ACC112 (cell line): ENCODE results near the gene POC1A.

Experiments
- H2AFZ ChIP-seq: fragments of 200-600 bp; sonication (generic); one replicate; pipeline ENCODE4 v1.6.0; 2017; ENCODE audit warnings: antibody characterized with exemption, low read length; ENCODE audit not compliant: unreplicated experiment
- H3K27ac ChIP-seq: fragments of 200-600 bp; sonication (generic); 2 replicates; pipeline ENCODE4 v1.5.1; 2014; ENCODE audit warnings: low read depth, mild to moderate bottlenecking, antibody characterized with exemption, low read length, moderate library complexity
- H3K27me3 ChIP-seq: fragments of 200-600 bp; sonication (generic); 2 replicates; pipeline ENCODE4 v1.6.1; 2014; ENCODE audit warnings: mild to moderate bottlenecking, antibody characterized with exemption, low read length, moderate library complexity, mixed read lengths; ENCODE audit not compliant: insufficient read depth
- H3K36me3 ChIP-seq: fragments of 200-600 bp; sonication (generic); 2 replicates; pipeline ENCODE4 v1.6.1; 2016; ENCODE audit warnings: mild to moderate bottlenecking, antibody characterized with exemption, low read length, moderate library complexity, mixed read lengths; ENCODE audit not compliant: insufficient read depth
- H3K4me1 ChIP-seq: fragments of 200-600 bp; sonication (generic); one replicate; pipeline ENCODE4 v1.6.1; 2016; ENCODE audit warnings: low read length, mixed read lengths; ENCODE audit not compliant: insufficient read depth, unreplicated experiment, control insufficient read depth
- H3K4me3 ChIP-seq: fragments of 200-600 bp; sonication (generic); 2 replicates; pipeline ENCODE4 v1.5.1; 2014; ENCODE audit warnings: mild to moderate bottlenecking, low read depth, low read length
- H3K79me2 ChIP-seq: fragments of 200-600 bp; sonication (generic); one replicate; pipeline ENCODE4 v1.6.0; 2016; ENCODE audit warnings: low read length; ENCODE audit not compliant: control insufficient read depth, unreplicated experiment, insufficient read depth

The POC1A gene

DNA sequence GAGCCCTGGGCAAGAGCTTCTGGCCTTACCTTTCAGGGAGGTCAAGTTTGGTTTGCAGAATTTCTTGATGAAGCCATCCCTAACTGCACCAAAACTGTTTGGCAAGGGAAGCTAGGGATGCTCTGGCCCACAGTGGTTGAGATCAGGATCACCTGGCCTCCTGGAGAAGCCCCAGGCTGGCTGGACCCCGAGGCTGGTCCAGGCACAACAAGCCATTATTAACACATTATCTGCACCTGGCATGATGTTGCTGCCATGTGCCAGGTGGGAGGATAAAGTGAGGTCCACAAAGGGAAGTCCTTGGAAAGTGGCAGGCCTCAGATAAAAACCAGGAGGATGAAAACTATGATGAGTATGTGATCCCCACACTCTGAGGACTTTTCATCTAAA lies 62.0 kb downstream of the POC1A start:
- Histone ChIP-seq H3K79me2 (no peaks in the 10 kb centered on the region), H3K27ac (no peak overlapping the region), H3K27me3 (no peaks in the 10 kb centered on the region), H3K4me1 (peaks cover 62% of the 10 kb centered on the region), H3K36me3 (no peaks in the 10 kb centered on the region), H2AFZ (no peak overlapping the region), H3K4me3 (no peak overlapping the region)

DNA sequence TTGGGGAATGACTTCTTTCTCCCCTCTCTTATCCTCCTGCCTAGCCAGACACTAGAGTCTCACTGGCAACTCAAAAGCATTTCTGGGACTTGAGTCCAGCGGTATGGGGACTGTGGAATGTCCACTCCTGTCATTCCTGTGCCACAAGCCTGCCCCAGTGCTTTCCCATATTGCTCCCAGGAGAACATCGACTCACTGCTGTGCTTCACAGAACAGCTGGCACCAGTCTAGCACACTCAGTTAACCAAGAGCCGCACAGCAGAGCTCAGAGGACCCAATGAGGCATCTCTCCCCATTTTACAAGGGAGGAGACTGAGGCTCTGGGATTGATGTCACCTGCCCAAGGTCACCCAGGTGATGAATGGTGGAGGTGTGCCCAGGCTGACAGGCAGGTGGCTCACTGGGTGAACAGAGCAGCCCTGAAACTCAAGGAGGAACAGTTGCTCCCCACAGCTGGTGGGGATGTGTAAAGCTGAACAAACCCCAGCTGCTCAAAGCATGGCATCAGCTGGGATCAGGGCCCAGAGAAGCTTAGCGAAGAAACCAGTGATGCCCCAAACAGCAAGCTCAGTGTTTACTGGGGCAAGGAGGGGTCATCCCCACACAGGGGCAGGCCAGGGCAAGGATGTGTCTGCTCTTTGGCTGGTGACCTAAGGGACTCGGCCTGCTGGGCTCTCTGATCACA lies 62.5 kb downstream of the POC1A start:
- H3K36me3 ChIP-seq, result no peaks in the 10 kb centered on the region
- H3K4me3 ChIP-seq, result no peak overlapping the region
- peaks cover 67% of the 10 kb centered on the region for H3K4me1 ChIP-seq
- H3K27me3 ChIP-seq, result no peaks in the 10 kb centered on the region
- H2AFZ ChIP-seq, result no peak overlapping the region
- no peaks in the 10 kb centered on the region for H3K79me2 ChIP-seq
- H3K27ac ChIP-seq, result peak overlapping the region; percentile 80; the same call in 1 of the 2 replicates

- Histone ChIP-seq H3K27ac (peak overlapping the region; percentile 80), H3K4me3 (no peak overlapping the region), H3K4me1 (peaks cover 68% of the 10 kb centered on the region), H3K36me3 (no peaks in the 10 kb centered on the region), H2AFZ (no peak overlapping the region), H3K27me3 (no peaks in the 10 kb centered on the region), H3K79me2 (no peaks in the 10 kb centered on the region)
Measured at GRCh38 chr3:52090933-52091468, 63.2 kb downstream of the POC1A start.

DNA sequence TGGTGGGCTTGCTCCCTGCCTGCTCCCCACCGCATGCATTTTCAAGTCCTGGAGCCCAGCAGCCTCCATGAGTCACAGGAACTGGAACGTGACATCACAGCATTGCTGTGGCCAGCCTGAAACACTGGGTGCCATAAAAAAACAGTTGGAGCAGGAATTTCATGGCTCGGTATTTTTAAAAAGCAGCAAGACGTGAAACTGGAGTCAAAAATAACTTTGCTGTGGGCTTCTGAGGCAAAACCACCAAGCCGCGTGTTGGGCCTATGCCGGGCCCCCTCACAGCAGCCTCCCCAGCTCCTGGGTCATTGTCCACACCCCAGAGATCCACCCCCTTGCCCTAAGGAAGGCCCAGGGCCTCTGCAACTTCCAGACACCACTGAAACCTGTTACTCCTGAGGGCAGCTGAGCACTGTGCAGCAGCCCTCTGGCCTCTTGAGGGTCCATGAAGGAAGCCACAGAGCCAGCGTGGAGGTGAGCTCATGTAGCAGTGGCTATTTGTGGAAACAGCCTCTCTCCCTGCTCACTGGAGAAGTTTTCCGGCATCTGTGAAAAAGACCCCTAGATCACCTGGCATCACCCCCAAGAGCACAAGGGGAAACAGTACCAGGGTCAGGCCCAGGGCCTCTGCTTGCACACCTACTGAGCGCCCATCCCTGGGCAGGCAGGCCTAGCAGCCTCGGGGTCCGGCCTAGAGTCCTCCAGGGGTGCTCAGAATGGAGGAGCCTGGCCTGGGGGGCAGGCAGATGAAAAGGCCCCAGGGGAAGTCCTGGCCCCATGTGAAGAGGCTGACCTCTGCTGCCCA lies 63.9 kb downstream of the POC1A start:
- H3K4me3 ChIP-seq, result no peak overlapping the region
- peak overlapping the region; percentile 80 for H3K27ac ChIP-seq
- H3K27me3 ChIP-seq, result no peaks in the 10 kb centered on the region
- peaks cover 68% of the 10 kb centered on the region for H3K4me1 ChIP-seq
- H3K36me3 ChIP-seq, result no peaks in the 10 kb centered on the region
- no peaks in the 10 kb centered on the region for H3K79me2 ChIP-seq
- peak overlapping the region; percentile 7 for H2AFZ ChIP-seq

- H3K36me3 ChIP-seq, result no peaks in the 10 kb centered on the region
- no peak overlapping the region for H2AFZ ChIP-seq
- H3K27me3 ChIP-seq, result no peaks in the 10 kb centered on the region
- H3K27ac ChIP-seq, result peak overlapping the region; percentile 80
- H3K4me3 ChIP-seq, result no peak overlapping the region
- H3K79me2 ChIP-seq, result no peaks in the 10 kb centered on the region
- H3K4me1 ChIP-seq, result peaks cover 68% of the 10 kb centered on the region
Measured at GRCh38 chr3:52089691-52090090, 64.5 kb downstream of the POC1A start.

DNA sequence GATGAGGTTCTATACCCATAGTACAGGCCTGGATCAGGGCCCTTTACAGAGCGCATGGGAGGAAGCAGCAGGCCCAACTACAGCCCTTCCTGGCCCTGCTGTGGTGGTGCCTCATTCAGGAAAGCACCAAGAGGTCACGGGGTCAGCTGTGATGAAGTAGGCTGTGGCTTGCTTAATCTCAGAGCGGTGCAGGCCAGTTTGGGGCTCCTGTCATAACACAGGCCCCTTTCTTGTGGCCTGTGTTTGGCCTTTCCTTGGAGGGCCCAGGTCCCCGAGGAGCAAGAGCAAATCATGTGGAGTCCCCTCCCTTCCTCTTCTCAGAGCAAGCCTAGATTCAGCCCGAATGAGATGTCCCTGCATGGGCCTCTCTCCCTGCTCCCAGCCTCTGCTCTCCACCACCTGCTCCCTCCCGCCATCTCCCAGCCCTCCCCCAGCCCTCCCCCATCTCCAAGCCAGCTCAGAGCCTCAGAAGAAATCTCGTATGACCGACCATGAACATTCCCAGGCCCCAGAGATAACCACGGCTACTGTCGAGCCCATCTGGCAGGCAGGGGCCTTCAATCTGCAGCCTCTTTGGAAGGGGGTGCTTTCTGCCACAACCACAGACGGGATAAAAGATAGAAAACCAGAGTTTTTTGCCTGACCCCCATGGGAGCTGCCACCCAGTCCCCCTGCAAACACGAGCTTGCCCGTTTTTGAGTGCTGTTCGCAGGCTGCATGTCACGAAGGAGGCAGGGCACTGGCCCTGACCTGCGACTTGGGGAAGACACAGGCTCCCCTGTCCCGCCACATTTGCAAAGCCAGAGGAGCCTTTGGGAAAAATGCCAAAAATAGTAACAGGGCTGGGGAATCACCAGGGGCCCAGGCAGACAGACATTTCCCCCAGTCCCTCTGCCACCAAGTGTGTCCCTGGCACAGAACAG lies 65.5 kb downstream of the POC1A start:
- Histone ChIP-seq H3K4me3 (no peak overlapping the region), H3K27me3 (no peaks in the 10 kb centered on the region), H3K36me3 (no peaks in the 10 kb centered on the region), H3K4me1 (peaks cover 63% of the 10 kb centered on the region), H3K27ac (peak overlapping the region; percentile 80), H2AFZ (peak overlapping the region; percentile 41), H3K79me2 (no peaks in the 10 kb centered on the region)

DNA sequence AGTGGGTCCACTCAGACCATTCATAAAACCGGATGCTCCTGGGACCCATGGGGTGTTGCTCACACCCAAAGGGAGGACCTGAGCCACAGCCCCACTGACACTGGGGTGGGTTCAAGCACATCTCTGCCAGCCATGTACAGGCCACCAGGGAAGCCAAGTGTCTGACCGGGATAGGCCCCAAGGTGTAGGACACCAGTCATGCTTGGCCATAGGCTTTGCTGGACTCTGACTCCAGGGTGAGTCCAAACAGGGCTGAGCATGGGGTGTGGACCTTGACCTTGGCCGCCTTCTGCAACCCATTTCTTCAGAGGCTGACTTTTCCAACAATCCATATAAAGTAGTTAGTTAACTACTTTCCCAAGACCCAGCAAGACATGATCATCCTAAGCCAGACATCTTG lies 66.5 kb downstream of the POC1A start:
- Histone ChIP-seq H3K27me3 (no peaks in the 10 kb centered on the region), H3K79me2 (no peaks in the 10 kb centered on the region), H3K4me1 (peaks cover 55% of the 10 kb centered on the region), H2AFZ (no peak overlapping the region), H3K27ac (peak overlapping the region; percentile 80), H3K4me3 (no peak overlapping the region), H3K36me3 (no peaks in the 10 kb centered on the region)

DNA sequence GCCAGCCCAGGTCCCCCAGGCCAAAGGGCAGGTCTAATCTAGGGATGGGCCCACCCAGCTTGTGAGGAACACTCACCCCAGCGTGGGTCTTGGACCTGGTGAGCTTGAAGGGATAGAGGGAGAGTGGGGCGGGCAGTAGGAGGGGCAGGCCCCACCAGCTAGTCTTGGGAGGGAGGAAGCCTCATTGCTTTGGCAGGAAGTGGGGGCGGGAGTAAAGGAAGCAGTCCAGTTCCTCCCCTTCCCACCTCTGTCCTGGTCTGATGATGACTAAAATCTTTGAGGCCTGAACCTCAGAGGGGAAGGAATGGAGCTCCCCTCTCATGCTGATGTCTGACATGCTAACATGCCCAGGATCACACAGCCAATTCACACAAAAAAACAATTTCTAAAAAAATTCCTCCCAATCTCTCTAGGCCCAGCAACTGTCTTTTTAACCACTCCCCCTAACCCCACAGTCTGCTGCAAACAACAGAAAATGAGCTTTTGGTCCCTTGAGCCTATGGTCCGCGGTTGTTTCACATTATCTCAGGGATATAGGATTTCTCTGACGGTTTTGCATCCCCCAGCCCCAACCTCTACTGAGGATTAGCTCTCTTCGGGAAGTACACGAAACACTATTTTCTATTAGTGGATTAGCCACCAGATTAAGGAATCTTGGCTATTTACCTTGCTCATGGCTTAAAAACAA lies 67.1 kb downstream of the POC1A start:
- Histone ChIP-seq H3K79me2 (no peaks in the 10 kb centered on the region), H3K4me3 (no peak overlapping the region), H3K36me3 (no peaks in the 10 kb centered on the region), H3K27me3 (no peaks in the 10 kb centered on the region), H3K4me1 (peaks cover 55% of the 10 kb centered on the region), H2AFZ (no peak overlapping the region), H3K27ac (peak overlapping the region; percentile 80; the same call in 1 of the 2 replicates)

GRCh38 chr3:52086461-52086860 lies 67.8 kb downstream of the POC1A start:
- no peaks in the 10 kb centered on the region for H3K36me3 ChIP-seq
- no peak overlapping the region for H3K27ac ChIP-seq
- peaks cover 48% of the 10 kb centered on the region for H3K4me1 ChIP-seq
- H3K79me2 ChIP-seq, result no peaks in the 10 kb centered on the region
- H3K4me3 ChIP-seq, result no peak overlapping the region
- H2AFZ ChIP-seq, result no peak overlapping the region
- H3K27me3 ChIP-seq, result no peaks in the 10 kb centered on the region
